GM18867 (cell line): ENCODE data around the gene SPZ1.
"Not testable (repeated sequence)": the region's sequence is repeated elsewhere in the genome, so short reads cannot be mapped to it uniquely, and the experiment has no call there.

Experiments
- ATAC-seq: cut with Tn5 transposase; IDR thresholded peaks from one replicate; pipeline ENCODE4 v1.9.1; 2021; ENCODE audit warnings: mild to moderate bottlenecking, moderate library complexity; ENCODE audit not compliant: unreplicated experiment

Gene SPZ1

GRCh38 chr5:80319702-80320101 is at the start of gene SPZ1:
Gene SPZ1 (plus strand): TSS chr5:80320002. CDS start chr5:80320216, 214 bp downstream.
- ATAC-seq, result no peak

- not testable (repeated sequence) for ATAC-seq
Observed at GRCh38 chr5:80270543-80270942, 49.3 kb upstream of the SPZ1 start.

GRCh38 chr5:80275347-80275746 is 44.5 kb upstream of the SPZ1 start:
- ATAC-seq, result no peak

GRCh38 chr5:80276186-80276585 is 43.6 kb upstream of the SPZ1 start:
- no peak for ATAC-seq

- ATAC-seq, result no peak
Observed at GRCh38 chr5:80277191-80277590, 42.6 kb upstream of the SPZ1 start.

- no peak for ATAC-seq
Observed at GRCh38 chr5:80282054-80282453, 37.7 kb upstream of the SPZ1 start.

- ATAC-seq, result no peak
Observed at GRCh38 chr5:80283360-80283759, 36.4 kb upstream of the SPZ1 start.

GRCh38 chr5:80284720-80285119 is 35.1 kb upstream of the SPZ1 start:
- no peak for ATAC-seq

GRCh38 chr5:80288177-80288576 is 31.6 kb upstream of the SPZ1 start:
- ATAC-seq, result no peak

GRCh38 chr5:80289320-80289719 is 30.5 kb upstream of the SPZ1 start:
- no peak for ATAC-seq

GRCh38 chr5:80291761-80292160 is 28.0 kb upstream of the SPZ1 start:
- ATAC-seq, result no peak

- no peak for ATAC-seq
Observed at GRCh38 chr5:80296121-80296520, 23.7 kb upstream of the SPZ1 start.

- no peak for ATAC-seq
Observed at GRCh38 chr5:80299601-80300000, 20.2 kb upstream of the SPZ1 start.

GRCh38 chr5:80300125-80300524 is 19.7 kb upstream of the SPZ1 start:
- ATAC-seq, result no peak

GRCh38 chr5:80300796-80301195 is 19.0 kb upstream of the SPZ1 start:
- not testable (repeated sequence) for ATAC-seq

GRCh38 chr5:80301342-80301741 is 18.5 kb upstream of the SPZ1 start:
- not testable (repeated sequence) for ATAC-seq

- no peak for ATAC-seq
Observed at GRCh38 chr5:80302636-80303035, 17.2 kb upstream of the SPZ1 start.

GRCh38 chr5:80308526-80308925 is 11.3 kb upstream of the SPZ1 start:
- no peak for ATAC-seq

GRCh38 chr5:80309871-80310665 is 9.7 kb upstream of the SPZ1 start:
- no peak for ATAC-seq

- no peak for ATAC-seq
Observed at GRCh38 chr5:80315244-80315643, 4.6 kb upstream of the SPZ1 start.

- no peak for ATAC-seq
Observed at GRCh38 chr5:80318212-80318611, 1.6 kb upstream of the SPZ1 start.

GRCh38 chr5:80324912-80325311 is 5.1 kb downstream of the SPZ1 start:
- no peak for ATAC-seq

- no peak for ATAC-seq
Observed at GRCh38 chr5:80326468-80326867, 6.7 kb downstream of the SPZ1 start.
